HL-60 (cell line): ENCODE data around the gene RAP1A.

Experiments used
- DNase-seq, 2 experiments: peaks; one replicate each; pipeline ENCODE4 v3.0.0-alpha.2; 2010 to 2020; ENCODE audit warnings: low read depth in 1 of 2, low spot score in 1 of 2
- H3K27ac ChIP-seq: fragments of 250-450 bp; sonication (Bioruptor Pico); replicated peaks from 2 replicates; pipeline ENCODE4 v1.5.1; 2020; ENCODE audit warnings: mild to moderate bottlenecking, moderate library complexity
- H3K27me3 ChIP-seq: fragments of 250-450 bp; sonication (Bioruptor Pico); 2 replicates; pipeline ENCODE4 v1.5.1; 2021; ENCODE audit warnings: mild to moderate bottlenecking, moderate library complexity; ENCODE audit not compliant: insufficient read depth, poor library complexity, severe bottlenecking
- H3K4me3 ChIP-seq: replicated peaks from 2 replicates; pipeline ENCODE4 v1.5.1; 2011; ENCODE audit warnings: mild to moderate bottlenecking, control low read depth, low read length; ENCODE audit not compliant: insufficient read depth
- GABPA ChIP-seq: IDR thresholded peaks from 2 replicates; pipeline ENCODE4 v1.6.1; 2012; ENCODE audit warnings: low read depth
- POLR2AphosphoS5 ChIP-seq: IDR thresholded peaks from 2 replicates; pipeline ENCODE4 v1.6.1; 2012; ENCODE audit warnings: low read depth
- REST ChIP-seq: IDR thresholded peaks from 2 replicates; pipeline ENCODE4 v1.6.1; 2012; ENCODE audit warnings: low read depth; ENCODE audit not compliant: insufficient replicate concordance
- SPI1 ChIP-seq: IDR thresholded peaks from 2 replicates; pipeline ENCODE4 v1.6.1; 2012; ENCODE audit warnings: low read depth, mild to moderate bottlenecking, borderline replicate concordance
- TF ChIP-seq, protein P1 (sequence below): IDR thresholded peaks from one replicate; pipeline ENCODE4 v1.5.1; 2011; ENCODE audit warnings: low read length, control low read depth, inconsistent platforms; ENCODE audit not compliant: insufficient read depth

RAP1A gene

GRCh38 chr1:111671852-111672251, 52.3 kb downstream of the RAP1A start:
- DNase-seq = no peak
- Histone ChIP-seq H3K27ac (no peak overlapping the region), H3K4me3 (no peak overlapping the region), H3K27me3 (no peaks in the 10 kb centered on the region)
- TF ChIP-seq POLR2AphosphoS5 (no peak), REST (no peak)
- TF ChIP-seq, protein P1, sequence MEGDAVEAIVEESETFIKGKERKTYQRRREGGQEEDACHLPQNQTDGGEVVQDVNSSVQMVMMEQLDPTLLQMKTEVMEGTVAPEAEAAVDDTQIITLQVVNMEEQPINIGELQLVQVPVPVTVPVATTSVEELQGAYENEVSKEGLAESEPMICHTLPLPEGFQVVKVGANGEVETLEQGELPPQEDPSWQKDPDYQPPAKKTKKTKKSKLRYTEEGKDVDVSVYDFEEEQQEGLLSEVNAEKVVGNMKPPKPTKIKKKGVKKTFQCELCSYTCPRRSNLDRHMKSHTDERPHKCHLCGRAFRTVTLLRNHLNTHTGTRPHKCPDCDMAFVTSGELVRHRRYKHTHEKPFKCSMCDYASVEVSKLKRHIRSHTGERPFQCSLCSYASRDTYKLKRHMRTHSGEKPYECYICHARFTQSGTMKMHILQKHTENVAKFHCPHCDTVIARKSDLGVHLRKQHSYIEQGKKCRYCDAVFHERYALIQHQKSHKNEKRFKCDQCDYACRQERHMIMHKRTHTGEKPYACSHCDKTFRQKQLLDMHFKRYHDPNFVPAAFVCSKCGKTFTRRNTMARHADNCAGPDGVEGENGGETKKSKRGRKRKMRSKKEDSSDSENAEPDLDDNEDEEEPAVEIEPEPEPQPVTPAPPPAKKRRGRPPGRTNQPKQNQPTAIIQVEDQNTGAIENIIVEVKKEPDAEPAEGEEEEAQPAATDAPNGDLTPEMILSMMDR = no peak

DNA sequence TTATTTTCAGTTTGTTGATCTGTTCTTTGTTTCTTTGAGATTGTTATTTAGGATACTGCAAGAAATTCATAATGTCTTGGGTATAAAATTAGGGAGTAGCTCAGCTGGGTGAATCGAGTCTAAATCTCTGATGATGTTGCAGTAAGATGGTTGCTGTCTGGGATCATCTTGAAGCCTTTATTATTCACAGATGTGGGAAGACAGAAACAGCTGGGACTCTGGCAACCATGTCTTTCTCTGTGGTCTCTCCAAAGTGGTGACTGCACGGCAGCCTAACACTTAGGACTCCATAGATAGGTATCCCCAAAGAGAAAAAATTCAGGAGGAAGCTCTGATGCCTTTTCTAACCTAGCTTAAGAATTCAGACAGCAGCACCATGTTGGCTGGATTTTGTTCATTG, 52.7 kb downstream of the RAP1A start:
- TF ChIP-seq, protein P1 = no peak
- TF ChIP-seq POLR2AphosphoS5 (no peak), GABPA (no peak), REST (no peak), SPI1 (no peak)

DNA sequence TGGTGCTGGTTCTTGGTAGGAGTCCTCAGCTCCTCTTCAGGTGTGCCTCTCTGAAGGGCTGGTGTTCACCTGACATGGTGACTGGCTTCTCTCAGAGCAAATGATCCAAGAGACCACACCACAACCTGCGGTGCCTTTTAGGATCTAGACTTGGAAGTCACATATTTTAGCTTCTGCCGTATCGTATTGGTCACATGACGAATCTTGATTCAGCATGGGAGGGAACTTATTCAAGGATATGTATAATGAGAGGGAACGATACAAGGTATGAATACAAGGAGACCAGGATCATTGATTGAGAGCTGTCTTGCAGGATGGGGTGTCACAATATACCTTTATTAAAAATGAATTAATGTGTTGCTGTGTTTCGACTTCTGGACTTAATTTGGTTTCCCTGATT, 58.0 kb downstream of the RAP1A start:
- no peak for TF ChIP-seq GABPA
- no peak for TF ChIP-seq SPI1
- TF ChIP-seq POLR2AphosphoS5 = no peak
- TF ChIP-seq REST = no peak
- TF ChIP-seq, protein P1 = no peak
- H3K4me3 ChIP-seq = no peak overlapping the region
- no peak for DNase-seq
- H3K27ac ChIP-seq = no peak overlapping the region
- H3K27me3 ChIP-seq = no peaks in the 10 kb centered on the region

More for the DNA sequence above, 52.7 kb downstream of the RAP1A start:
- Histone ChIP-seq H3K4me3 (no peak overlapping the region), H3K27ac (no peak overlapping the region), H3K27me3 (no peaks in the 10 kb centered on the region)
- no peak for DNase-seq
